Lower leg skin (tissue), 3 donors: ENCODE results near the gene RNF168.

Experiments
- POLR2A ChIP-seq, 2 donors: fragments of 450-650 bp; IDR thresholded peaks; one replicate each; pipeline ENCODE4 v1.6.1; 2016 to 2017; ENCODE audit warnings: antibody characterized with exemption in 2 of 2, mild to moderate bottlenecking in 1 of 2, moderate library complexity in 1 of 2
- TF ChIP-seq, protein P1 (sequence below), 3 donors: fragments of 450-650 bp; IDR thresholded peaks; one replicate each; pipeline ENCODE4 v1.5.1; 2016; ENCODE audit warnings: antibody characterized with exemption in 3 of 3, mild to moderate bottlenecking in 3 of 3, moderate library complexity in 2 of 3

DNA sequence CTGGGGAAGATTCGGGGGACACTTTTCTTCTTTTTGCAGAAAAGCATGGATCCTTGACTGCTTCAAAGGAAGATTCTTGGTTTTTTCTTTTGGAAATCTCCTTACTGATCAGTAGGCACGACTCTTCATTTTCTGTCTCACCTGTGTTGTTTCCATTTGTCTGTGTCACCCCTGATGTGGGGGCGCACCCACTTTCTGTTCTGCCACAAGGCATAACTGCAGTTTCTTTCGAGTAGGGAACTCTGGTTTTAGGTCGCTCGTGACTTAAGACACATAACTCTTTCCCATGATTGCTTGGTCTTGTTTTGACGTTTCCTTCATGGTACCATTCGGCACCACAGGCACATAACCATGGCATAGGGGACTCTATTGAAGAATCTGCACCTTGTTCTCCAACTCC, 31.3 kb downstream of the RNF168 start:
- TF ChIP-seq, protein P1, sequence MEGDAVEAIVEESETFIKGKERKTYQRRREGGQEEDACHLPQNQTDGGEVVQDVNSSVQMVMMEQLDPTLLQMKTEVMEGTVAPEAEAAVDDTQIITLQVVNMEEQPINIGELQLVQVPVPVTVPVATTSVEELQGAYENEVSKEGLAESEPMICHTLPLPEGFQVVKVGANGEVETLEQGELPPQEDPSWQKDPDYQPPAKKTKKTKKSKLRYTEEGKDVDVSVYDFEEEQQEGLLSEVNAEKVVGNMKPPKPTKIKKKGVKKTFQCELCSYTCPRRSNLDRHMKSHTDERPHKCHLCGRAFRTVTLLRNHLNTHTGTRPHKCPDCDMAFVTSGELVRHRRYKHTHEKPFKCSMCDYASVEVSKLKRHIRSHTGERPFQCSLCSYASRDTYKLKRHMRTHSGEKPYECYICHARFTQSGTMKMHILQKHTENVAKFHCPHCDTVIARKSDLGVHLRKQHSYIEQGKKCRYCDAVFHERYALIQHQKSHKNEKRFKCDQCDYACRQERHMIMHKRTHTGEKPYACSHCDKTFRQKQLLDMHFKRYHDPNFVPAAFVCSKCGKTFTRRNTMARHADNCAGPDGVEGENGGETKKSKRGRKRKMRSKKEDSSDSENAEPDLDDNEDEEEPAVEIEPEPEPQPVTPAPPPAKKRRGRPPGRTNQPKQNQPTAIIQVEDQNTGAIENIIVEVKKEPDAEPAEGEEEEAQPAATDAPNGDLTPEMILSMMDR (IDR thresholded peaks at IDR 0.05): no peak
- TF ChIP-seq POLR2A (IDR thresholded peaks at IDR 0.05): no peak
